ENCODE measurements around the gene LHX5.

LHX5 gene

GRCh38 chr12:113464852-113465719, 6.6 kb downstream of the LHX5 start:
- Histone ChIP-seq H3K36me3 (ENCODE audit: control insufficient read depth in 1 of 2, insufficient read depth in 2 of 2, low read length in 2 of 2) (no peaks in the 10 kb centered on the region), H3K27me3 (ENCODE audit: control insufficient read depth in 1 of 2, insufficient read depth in 2 of 2, low read length in 2 of 2) (peaks cover 71 to 76% of the 10 kb centered on the region in 2 donors), H3K9ac (ENCODE audit: low read depth in 1 of 2, low read length in 2 of 2) (no peak overlapping the region), H3K27ac (ENCODE audit: low read depth, low read length) (no peak overlapping the region), H3K9me3 (ENCODE audit: control insufficient read depth in 1 of 2, low read length in 2 of 2) (no peaks in the 10 kb centered on the region), H3K4me3 (ENCODE audit: low read depth in 1 of 2, low read length in 2 of 2) (no peak overlapping the region), H3K4me1 (ENCODE audit: control insufficient read depth in 1 of 2, insufficient read depth in 2 of 2, low read length in 2 of 2) (peaks cover 0 to 8% of the 10 kb centered on the region in 2 donors)

GRCh38 chr12:113464452-113464775, 7.3 kb downstream of the LHX5 start:
- Histone ChIP-seq H3K4me3 (ENCODE audit: low read depth in 1 of 2, low read length in 2 of 2) (no peak overlapping the region), H3K9me3 (ENCODE audit: control insufficient read depth in 1 of 2, low read length in 2 of 2) (no peaks in the 10 kb centered on the region), H3K27ac (ENCODE audit: low read depth, low read length) (no peak overlapping the region), H3K27me3 (ENCODE audit: control insufficient read depth in 1 of 2, insufficient read depth in 2 of 2, low read length in 2 of 2) (peaks cover 65 to 72% of the 10 kb centered on the region in 2 donors), H3K9ac (ENCODE audit: low read depth in 1 of 2, low read length in 2 of 2) (no peak overlapping the region), H3K36me3 (ENCODE audit: control insufficient read depth in 1 of 2, insufficient read depth in 2 of 2, low read length in 2 of 2) (no peaks in the 10 kb centered on the region), H3K4me1 (ENCODE audit: control insufficient read depth in 1 of 2, insufficient read depth in 2 of 2, low read length in 2 of 2) (peaks cover 0 to 8% of the 10 kb centered on the region in 2 donors)

- H3K4me3 ChIP-seq (ENCODE audit: low read depth in 1 of 2, low read length in 2 of 2): peak overlapping the region in 1 of 2 donors; percentile 16
- no peaks in the 10 kb centered on the region for H3K36me3 ChIP-seq (ENCODE audit: control insufficient read depth in 1 of 2, insufficient read depth in 2 of 2, low read length in 2 of 2)
- no peaks in the 10 kb centered on the region for H3K9me3 ChIP-seq (ENCODE audit: control insufficient read depth in 1 of 2, low read length in 2 of 2)
- no peak overlapping the region for H3K27ac ChIP-seq (ENCODE audit: low read depth, low read length)
- H3K9ac ChIP-seq (ENCODE audit: low read depth in 1 of 2, low read length in 2 of 2): no peak overlapping the region
- H3K27me3 ChIP-seq (ENCODE audit: control insufficient read depth in 1 of 2, insufficient read depth in 2 of 2, low read length in 2 of 2): peaks cover 59 to 68% of the 10 kb centered on the region in 2 donors
- H3K4me1 ChIP-seq (ENCODE audit: control insufficient read depth in 1 of 2, insufficient read depth in 2 of 2, low read length in 2 of 2): peaks cover 0 to 8% of the 10 kb centered on the region in 2 donors
Observed at GRCh38 chr12:113463746-113464451, 7.8 kb downstream of the LHX5 start.

- Histone ChIP-seq H3K4me1 (ENCODE audit: control insufficient read depth in 1 of 2, insufficient read depth in 2 of 2, low read length in 2 of 2) (peaks cover 0 to 8% of the 10 kb centered on the region in 2 donors), H3K27me3 (ENCODE audit: control insufficient read depth in 1 of 2, insufficient read depth in 2 of 2, low read length in 2 of 2) (peaks cover 52 to 61% of the 10 kb centered on the region in 2 donors), H3K27ac (ENCODE audit: low read depth, low read length) (no peak overlapping the region), H3K9ac (ENCODE audit: low read depth in 1 of 2, low read length in 2 of 2) (no peak overlapping the region), H3K9me3 (ENCODE audit: control insufficient read depth in 1 of 2, low read length in 2 of 2) (no peaks in the 10 kb centered on the region), H3K4me3 (ENCODE audit: low read depth in 1 of 2, low read length in 2 of 2) (no peak overlapping the region), H3K36me3 (ENCODE audit: control insufficient read depth in 1 of 2, insufficient read depth in 2 of 2, low read length in 2 of 2) (no peaks in the 10 kb centered on the region)
Observed at GRCh38 chr12:113462998-113463745, 8.5 kb downstream of the LHX5 start.

- Histone ChIP-seq H3K9ac (ENCODE audit: low read depth in 1 of 2, low read length in 2 of 2) (no peak overlapping the region), H3K9me3 (ENCODE audit: control insufficient read depth in 1 of 2, low read length in 2 of 2) (no peaks in the 10 kb centered on the region), H3K4me1 (ENCODE audit: control insufficient read depth in 1 of 2, insufficient read depth in 2 of 2, low read length in 2 of 2) (no peaks in the 10 kb centered on the region), H3K27ac (ENCODE audit: low read depth, low read length) (no peak overlapping the region), H3K4me3 (ENCODE audit: low read depth in 1 of 2, low read length in 2 of 2) (peak overlapping the region in 1 of 2 donors; percentile 24), H3K27me3 (ENCODE audit: control insufficient read depth in 1 of 2, insufficient read depth in 2 of 2, low read length in 2 of 2) (peaks cover 44 to 56% of the 10 kb centered on the region in 2 donors), H3K36me3 (ENCODE audit: control insufficient read depth in 1 of 2, insufficient read depth in 2 of 2, low read length in 2 of 2) (no peaks in the 10 kb centered on the region)
Observed at GRCh38 chr12:113462117-113462774, 9.4 kb downstream of the LHX5 start.

GRCh38 chr12:113461666-113462065, 10.0 kb downstream of the LHX5 start:
- Histone ChIP-seq H3K9ac (ENCODE audit: low read depth in 1 of 2, low read length in 2 of 2) (no peak overlapping the region), H3K4me1 (ENCODE audit: control insufficient read depth in 1 of 2, insufficient read depth in 2 of 2, low read length in 2 of 2) (no peaks in the 10 kb centered on the region), H3K36me3 (ENCODE audit: control insufficient read depth in 1 of 2, insufficient read depth in 2 of 2, low read length in 2 of 2) (no peaks in the 10 kb centered on the region), H3K4me3 (ENCODE audit: low read depth in 1 of 2, low read length in 2 of 2) (no peak overlapping the region), H3K27me3 (ENCODE audit: control insufficient read depth in 1 of 2, insufficient read depth in 2 of 2, low read length in 2 of 2) (peaks cover 38 to 50% of the 10 kb centered on the region in 2 donors), H3K27ac (ENCODE audit: low read depth, low read length) (no peak overlapping the region), H3K9me3 (ENCODE audit: control insufficient read depth in 1 of 2, low read length in 2 of 2) (no peaks in the 10 kb centered on the region)

GRCh38 chr12:113459981-113460380, 11.7 kb downstream of the LHX5 start:
- Histone ChIP-seq H3K4me1 (ENCODE audit: control insufficient read depth in 1 of 2, insufficient read depth in 2 of 2, low read length in 2 of 2) (no peaks in the 10 kb centered on the region), H3K27me3 (ENCODE audit: control insufficient read depth in 1 of 2, insufficient read depth in 2 of 2, low read length in 2 of 2) (peaks cover 22 to 38% of the 10 kb centered on the region in 2 donors), H3K9me3 (ENCODE audit: control insufficient read depth in 1 of 2, low read length in 2 of 2) (no peaks in the 10 kb centered on the region), H3K36me3 (ENCODE audit: control insufficient read depth in 1 of 2, insufficient read depth in 2 of 2, low read length in 2 of 2) (no peaks in the 10 kb centered on the region), H3K4me3 (ENCODE audit: low read depth in 1 of 2, low read length in 2 of 2) (no peak overlapping the region), H3K27ac (ENCODE audit: low read depth, low read length) (no peak overlapping the region), H3K9ac (ENCODE audit: low read depth in 1 of 2, low read length in 2 of 2) (no peak overlapping the region)

- peaks cover 4 to 16% of the 10 kb centered on the region in 2 donors for H3K27me3 ChIP-seq (ENCODE audit: control insufficient read depth in 1 of 2, insufficient read depth in 2 of 2, low read length in 2 of 2)
- H3K9me3 ChIP-seq (ENCODE audit: control insufficient read depth in 1 of 2, low read length in 2 of 2): no peaks in the 10 kb centered on the region
- H3K36me3 ChIP-seq (ENCODE audit: control insufficient read depth in 1 of 2, insufficient read depth in 2 of 2, low read length in 2 of 2): no peaks in the 10 kb centered on the region
- no peaks in the 10 kb centered on the region for H3K4me1 ChIP-seq (ENCODE audit: control insufficient read depth in 1 of 2, insufficient read depth in 2 of 2, low read length in 2 of 2)
- no peak overlapping the region for H3K27ac ChIP-seq (ENCODE audit: low read depth, low read length)
- H3K9ac ChIP-seq (ENCODE audit: low read depth in 1 of 2, low read length in 2 of 2): no peak overlapping the region
- no peak overlapping the region for H3K4me3 ChIP-seq (ENCODE audit: low read depth in 1 of 2, low read length in 2 of 2)
Observed at GRCh38 chr12:113457710-113458109, 14.0 kb downstream of the LHX5 start.

- Histone ChIP-seq H3K36me3 (ENCODE audit: control insufficient read depth in 1 of 2, insufficient read depth in 2 of 2, low read length in 2 of 2) (no peaks in the 10 kb centered on the region), H3K4me3 (ENCODE audit: low read depth in 1 of 2, low read length in 2 of 2) (no peak overlapping the region), H3K9me3 (ENCODE audit: control insufficient read depth in 1 of 2, low read length in 2 of 2) (no peaks in the 10 kb centered on the region), H3K27ac (ENCODE audit: low read depth, low read length) (no peak overlapping the region), H3K9ac (ENCODE audit: low read depth in 1 of 2, low read length in 2 of 2) (no peak overlapping the region), H3K27me3 (ENCODE audit: control insufficient read depth in 1 of 2, insufficient read depth in 2 of 2, low read length in 2 of 2) (peaks cover 4 to 13% of the 10 kb centered on the region in 2 donors), H3K4me1 (ENCODE audit: control insufficient read depth in 1 of 2, insufficient read depth in 2 of 2, low read length in 2 of 2) (no peaks in the 10 kb centered on the region)
Observed at GRCh38 chr12:113457185-113457584, 14.5 kb downstream of the LHX5 start.

All from duodenal mucosa (tissue), 2 donors.